Measurements from ENCODE around the gene LHB. TPM values are rescaled to one million over a fixed set of nuclear protein-coding genes. Genes with fewer than 3 reads are reported as not detected.
"Not testable (repeated sequence)": the region's sequence is repeated elsewhere in the genome, so short reads cannot be mapped to it uniquely, and the experiment has no call there.

The LHB gene
- total RNA-seq, 3 donors from 2014 or later = 0.65 TPM; not detected in 2

GRCh38 chr19:49025088-49025487, 8.2 kb upstream of the LHB start:
- H3K4me3 ChIP-seq; H3K9me3 ChIP-seq; H3K36me3 ChIP-seq (ENCODE audit: low read depth); DNase-seq; ATAC-seq; H3K4me1 ChIP-seq (ENCODE audit: low read depth); intact Hi-C loops (cut with DNase I, micrococcal nuclease): not testable (repeated sequence)

GRCh38 chr19:49024233-49024632, 7.3 kb upstream of the LHB start, which contains the start of gene CGB3:
TSS of gene CGB3 (minus strand) at chr19:49024333. CDS start at chr19:49023971, 362 bp downstream.
- ATAC-seq; intact Hi-C loops (cut with DNase I, micrococcal nuclease); DNase-seq; H3K36me3 ChIP-seq (ENCODE audit: low read depth); H3K4me1 ChIP-seq (ENCODE audit: low read depth); H3K4me3 ChIP-seq; H3K9me3 ChIP-seq: not testable (repeated sequence)

GRCh38 chr19:49022116-49022515, 5.2 kb upstream of the LHB start:
- no peak for TF ChIP-seq CTCF (IDR thresholded peaks at IDR 0.05)
- intact Hi-C loops (cut with DNase I, micrococcal nuclease) = no loop called here
- ATAC-seq = no peak
- DNase-seq = no peak
- Histone ChIP-seq H3K36me3 (ENCODE audit: low read depth) (no peaks in the 10 kb centered on the region), H3K9me3 (no peaks in the 10 kb centered on the region), H3K4me1 (ENCODE audit: low read depth) (peaks cover 12% of the 10 kb centered on the region), H3K4me3 (no peak overlapping the region)

- Histone ChIP-seq H3K9me3 (no peaks in the 10 kb centered on the region), H3K36me3 (ENCODE audit: low read depth) (no peaks in the 10 kb centered on the region), H3K4me1 (ENCODE audit: low read depth) (peaks cover 12% of the 10 kb centered on the region), H3K4me3 (no peak overlapping the region)
- intact Hi-C loops (cut with DNase I, micrococcal nuclease) = no loop called here
- ATAC-seq (no peak), DNase-seq (no peak)
- TF ChIP-seq CTCF (IDR thresholded peaks at IDR 0.05) = no peak
Measured at GRCh38 chr19:49020931-49021895, 4.3 kb upstream of the LHB start.

GRCh38 chr19:49020342-49020741, 3.5 kb upstream of the LHB start:
- Histone ChIP-seq H3K9me3 (no peaks in the 10 kb centered on the region), H3K4me1 (ENCODE audit: low read depth) (peaks cover 12% of the 10 kb centered on the region), H3K36me3 (ENCODE audit: low read depth) (no peaks in the 10 kb centered on the region), H3K4me3 (no peak overlapping the region)
- intact Hi-C loops (cut with DNase I, micrococcal nuclease) = no loop called here
- no peak for TF ChIP-seq CTCF (IDR thresholded peaks at IDR 0.05)
- ATAC-seq = no peak
- no peak for DNase-seq

- intact Hi-C loops (cut with DNase I, micrococcal nuclease) = no loop called here
- Histone ChIP-seq H3K36me3 (ENCODE audit: low read depth) (no peaks in the 10 kb centered on the region), H3K4me3 (no peak overlapping the region), H3K4me1 (ENCODE audit: low read depth) (peaks cover 12% of the 10 kb centered on the region), H3K9me3 (no peaks in the 10 kb centered on the region)
- no peak for TF ChIP-seq CTCF (IDR thresholded peaks at IDR 0.05)
- ATAC-seq (peak; percentile 84), DNase-seq (peak; percentile 85 to 88 (median 85))
Measured at GRCh38 chr19:49019242-49019932, 2.5 kb upstream of the LHB start.

GRCh38 chr19:49018388-49019241, 1.7 kb upstream of the LHB start:
- peak in 2 of 3 donors; percentile 40 to 53 for DNase-seq
- H3K9me3 ChIP-seq; intact Hi-C loops (cut with DNase I, micrococcal nuclease); H3K36me3 ChIP-seq (ENCODE audit: low read depth); H3K4me3 ChIP-seq: not testable (repeated sequence)
- ATAC-seq = peak; percentile 27
- peaks cover 12% of the 10 kb centered on the region for H3K4me1 ChIP-seq (ENCODE audit: low read depth)

Data from mucosa of descending colon (tissue), 3 donors.